Endothelial cell of umbilical vein (primary cell): ENCODE measurements around the gene RPS21. TPM values are rescaled to one million over a fixed set of nuclear protein-coding genes. Genes with fewer than 3 reads are reported as not detected.

Source experiments
- BruUV-seq: library from RNA; stranded (reverse); fragments of 400-500 nt; replicated peaks from 2 replicates; lab custom pipeline; 2021; lab: Mats Ljungman, UMichigan
- CTCF ChIA-PET: fragments of 300-600, 350-600 bp; sonication (Branson Sonifier 250); formaldehyde crosslinking; loops from one replicate; lab custom pipeline; 2021; ENCODE audit warnings: antibody characterized with exemption, inconsistent platforms; lab: Charles Lee
- POLR2A ChIA-PET: fragments of 300-600, 350-600 bp; sonication (Branson Sonifier 250); formaldehyde crosslinking; loops from one replicate; lab custom pipeline; 2021; ENCODE audit warnings: antibody characterized with exemption, inconsistent platforms; lab: Charles Lee
- DNase-seq: peaks from one replicate; pipeline ENCODE4 v3.0.0-alpha.2; 2011; ENCODE audit warnings: low read depth, low spot score
- FAIRE-seq: peaks from 2 replicates; lab custom pipeline; 2011; peaks lifted over from hg19 to GRCh38; lab: Jason Lieb, UNC
- H2AFZ ChIP-seq: 2 replicates; pipeline ENCODE4 v1.6.0; 2012; ENCODE audit warnings: low read depth, low read length, control low read depth, inconsistent platforms
- H3K27ac ChIP-seq: 2 replicates; pipeline ENCODE4 v1.5.1; 2011; ENCODE audit warnings: low read depth, mild to moderate bottlenecking, control low read depth, low read length, moderate library complexity; ENCODE audit not compliant: insufficient read depth
- H3K27me3 ChIP-seq, 2 experiments: 2 replicates each; pipeline versions ENCODE4 v1.6.0 to v1.6.1; 2011; ENCODE audit warnings: low read length in 2 of 2, mixed read lengths in 1 of 2; ENCODE audit not compliant: control insufficient read depth in 2 of 2, insufficient read depth in 2 of 2
- H3K36me3 ChIP-seq, 2 experiments: 2 replicates in 1 of 2; 3 replicates in 1 of 2; pipeline ENCODE4 v1.5.1; 2011; ENCODE audit warnings: low read length in 2 of 2, mild to moderate bottlenecking in 1 of 2, moderate library complexity in 1 of 2; ENCODE audit not compliant: control insufficient read depth in 2 of 2, insufficient read depth in 2 of 2; ENCODE audit errors: extremely low read depth in 1 of 2
- H3K4me1 ChIP-seq: 3 replicates; pipeline ENCODE4 v1.5.1; 2011; ENCODE audit warnings: mild to moderate bottlenecking, low read length; ENCODE audit not compliant: control insufficient read depth, insufficient read depth; ENCODE audit errors: extremely low read depth
- H3K4me2 ChIP-seq: 2 replicates; pipeline ENCODE4 v1.6.1; 2011; ENCODE audit warnings: low read length, control low read depth, mixed read lengths; ENCODE audit not compliant: insufficient read depth
- H3K4me3 ChIP-seq, 3 experiments: fragments of 200-600 bp in 1 of 3; sonication (generic), shearing (Covaris generic) in 1 of 3; replicated peaks in 1 of 3; 2 replicates each; pipeline ENCODE4 v1.5.1; 2011 to 2016; ENCODE audit warnings: control low read depth in 3 of 3, low read length in 3 of 3, mild to moderate bottlenecking in 2 of 3, inconsistent platforms in 1 of 3, low read depth in 1 of 3, moderate library complexity in 1 of 3; ENCODE audit not compliant: insufficient read depth in 1 of 3
- H3K79me2 ChIP-seq: 2 replicates; pipeline ENCODE4 v1.6.0; 2012; ENCODE audit warnings: low read length, inconsistent platforms; ENCODE audit not compliant: control insufficient read depth, insufficient read depth
- H3K9ac ChIP-seq: replicated peaks from 2 replicates; pipeline ENCODE3; 2011; ENCODE audit warnings: low read length, control low read depth; ENCODE audit not compliant: insufficient read depth; ENCODE audit errors: extremely low read depth
- H3K9me1 ChIP-seq: replicated peaks from 3 replicates; pipeline ENCODE4 v1.6.0; 2011; ENCODE audit warnings: mild to moderate bottlenecking, low read length; ENCODE audit not compliant: control insufficient read depth, insufficient read depth; ENCODE audit errors: extremely low read depth
- H3K9me3 ChIP-seq: replicated peaks from 2 replicates; pipeline ENCODE4 v1.5.1; 2012; ENCODE audit warnings: low read length, inconsistent platforms; ENCODE audit not compliant: control insufficient read depth, insufficient read depth
- H4K20me1 ChIP-seq: replicated peaks from 2 replicates; pipeline ENCODE3; 2011; ENCODE audit warnings: mild to moderate bottlenecking, low read length; ENCODE audit not compliant: control insufficient read depth, insufficient read depth; ENCODE audit errors: extremely low read depth
- CTCF ChIP-seq, 2 donors: IDR thresholded peaks; 1 replicate in 1 of 2; 2 replicates in 1 of 2; pipeline ENCODE4 v1.5.1; 2011; ENCODE audit warnings: low read length in 2 of 2, mild to moderate bottlenecking in 2 of 2, moderate library complexity in 2 of 2, control low read depth in 1 of 2, inconsistent platforms in 1 of 2, low read depth in 1 of 2; ENCODE audit not compliant: insufficient read depth in 1 of 2; ENCODE audit errors: extremely low read depth in 1 of 2
- POLR2AphosphoS5 ChIP-seq: IDR thresholded peaks from 2 replicates; pipeline ENCODE4 v1.6.1; 2012; ENCODE audit warnings: low read depth, mild to moderate bottlenecking, control low read depth, low read length, moderate library complexity; ENCODE audit not compliant: insufficient read depth
- dilution Hi-C: fragments of 300-500 bp; cut with MboI; formaldehyde crosslinking; loops from one replicate; pipeline ENCODE4 v1.15.0; 2019; ENCODE audit warnings: low sequenced_read_pairs; ENCODE audit not compliant: extremely low pct_ligation_motif_present
- intact Hi-C: fragments of 100-400 bp; cut with micrococcal nuclease; formaldehyde crosslinking; loops from one replicate; pipeline ENCODE4 v1.10.0; 2022
- polyA plus RNA-seq, 4 experiments: library from polyadenylated mRNA; depleted of rRNA in 3 of 4; stranded (reverse) in 3 of 4; unstranded in 1 of 4; fragments of >200 nt; gene quantifications; 2 replicates each; pipeline versions ENCODE4 v1.2.1 to v1.2.3, GENCODE V29; 2011 to 2012; ENCODE audit warnings: missing spikeins in 1 of 4
- total RNA-seq: library from RNA; stranded (reverse); gene quantifications from 2 replicates; pipeline ENCODE4 v1.2.3, GENCODE V29; 2021

Gene RPS21
- total and polyA plus RNA-seq, 2 donors (not counting 3 experiments of a cell fraction or from before 2014, with no cell fraction given): 1,644 to 7,710 TPM

GRCh38 chr20:62367136-62367632 is 19.7 kb upstream of the RPS21 start, which contains the start of gene LAMA5:
Gene LAMA5, minus strand, starts transcription at chr20:62367312. Its CDS starts 67 bp downstream, at chr20:62367245.
- CTCF ChIA-PET: interaction anchor here (2.3 to 9.9 kb wide), 5 partner anchors 9 to 65 kb away, joined by 8 to 179 read pairs (median 13); partner anchors contain the start of gene ADRM1
- peak within 1 kb of the TSS; percentile 61 for H3K4me2 ChIP-seq
- H4K20me1 ChIP-seq: no peaks in the 10 kb centered on the region
- H3K4me3 ChIP-seq: peak within 1 kb of the TSS; percentile 41 to 71 (median 60)
- peaks cover 48% of the 10 kb centered on the region for H3K4me1 ChIP-seq
- DNase-seq: no peak
- no peaks in the 10 kb centered on the region for H3K27me3 ChIP-seq
- peak within 1 kb of the TSS; percentile 71 for H3K9ac ChIP-seq
- intact Hi-C loops (no loop called here), dilution Hi-C loops (no loop called here)
- H3K9me3 ChIP-seq: no peaks in the 10 kb centered on the region
- POLR2A ChIA-PET: no interaction called here
- BruUV-seq: no TSS peak
- peak within 1 kb of the TSS; percentile 61 for H2AFZ ChIP-seq
- H3K27ac ChIP-seq: peak within 1 kb of the TSS; percentile 21
- no peaks in the 10 kb centered on the region for H3K36me3 ChIP-seq
- no peak for FAIRE-seq
- no peaks in the 10 kb centered on the region for H3K9me1 ChIP-seq
- peaks cover 46% of the 10 kb centered on the region for H3K79me2 ChIP-seq
- TF ChIP-seq POLR2AphosphoS5 (peak; percentile 82), CTCF (IDR thresholded peaks at IDR 0.05; ENCODE audit: extremely low read depth in 1 of 2, insufficient read depth in 1 of 2, low read depth in 1 of 2, low read length in 2 of 2) (no peak)
